ENCODE measurements around the gene HSPB1.

HSPB1 gene

GRCh38 chr7:76347710-76348109, 45.2 kb downstream of the HSPB1 start:
- Histone ChIP-seq H3K4me3 (ENCODE audit: low read depth, low read length) (no peak overlapping the region), H3K9me3 (ENCODE audit: control insufficient read depth, insufficient read depth, low read depth, low read length) (no peaks in the 10 kb centered on the region), H3K27ac (ENCODE audit: extremely low read depth, low read depth, low read length) (no peak overlapping the region), H3K4me1 (ENCODE audit: control insufficient read depth, insufficient read depth, low read length) (no peaks in the 10 kb centered on the region), H3K36me3 (ENCODE audit: control insufficient read depth in 2 of 2, insufficient read depth in 1 of 2, low read length in 2 of 2) (peaks cover 47 to 64% of the 10 kb centered on the region in 2 experiments)
- POLR2A ChIA-PET, result no interaction called here
- no peak for TF ChIP-seq ZNF76 (tag by site-specific recombination; IDR thresholded peaks at IDR 0.05; ENCODE audit: borderline replicate concordance, low read depth)
- TF ChIP-seq ZNF571 (tag by site-specific recombination; IDR thresholded peaks at IDR 0.05), result no peak
- TF ChIP-seq ZNF530 (tag by site-specific recombination; IDR thresholded peaks at IDR 0.05; ENCODE audit: low read depth), result no peak
- TF ChIP-seq ZBTB8A (tag by site-specific recombination; IDR thresholded peaks at IDR 0.05), result no peak
- TF ChIP-seq KLF10 (tag by site-specific recombination; IDR thresholded peaks at IDR 0.05), result no peak
- TF ChIP-seq WT1 (tag by site-specific recombination; IDR thresholded peaks at IDR 0.05), result no peak
- TF ChIP-seq YY2 (tag by site-specific recombination; IDR thresholded peaks at IDR 0.05), result no peak
- TF ChIP-seq SP2 (tag by site-specific recombination; IDR thresholded peaks at IDR 0.05), result no peak
- TF ChIP-seq, protein P1, sequence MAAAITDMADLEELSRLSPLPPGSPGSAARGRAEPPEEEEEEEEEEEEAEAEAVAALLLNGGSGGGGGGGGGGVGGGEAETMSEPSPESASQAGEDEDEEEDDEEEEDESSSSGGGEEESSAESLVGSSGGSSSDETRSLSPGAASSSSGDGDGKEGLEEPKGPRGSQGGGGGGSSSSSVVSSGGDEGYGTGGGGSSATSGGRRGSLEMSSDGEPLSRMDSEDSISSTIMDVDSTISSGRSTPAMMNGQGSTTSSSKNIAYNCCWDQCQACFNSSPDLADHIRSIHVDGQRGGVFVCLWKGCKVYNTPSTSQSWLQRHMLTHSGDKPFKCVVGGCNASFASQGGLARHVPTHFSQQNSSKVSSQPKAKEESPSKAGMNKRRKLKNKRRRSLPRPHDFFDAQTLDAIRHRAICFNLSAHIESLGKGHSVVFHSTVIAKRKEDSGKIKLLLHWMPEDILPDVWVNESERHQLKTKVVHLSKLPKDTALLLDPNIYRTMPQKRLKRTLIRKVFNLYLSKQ (tag by site-specific recombination; IDR thresholded peaks at IDR 0.05; ENCODE audit: borderline replicate concordance), result no peak
- TF ChIP-seq, protein P2, sequence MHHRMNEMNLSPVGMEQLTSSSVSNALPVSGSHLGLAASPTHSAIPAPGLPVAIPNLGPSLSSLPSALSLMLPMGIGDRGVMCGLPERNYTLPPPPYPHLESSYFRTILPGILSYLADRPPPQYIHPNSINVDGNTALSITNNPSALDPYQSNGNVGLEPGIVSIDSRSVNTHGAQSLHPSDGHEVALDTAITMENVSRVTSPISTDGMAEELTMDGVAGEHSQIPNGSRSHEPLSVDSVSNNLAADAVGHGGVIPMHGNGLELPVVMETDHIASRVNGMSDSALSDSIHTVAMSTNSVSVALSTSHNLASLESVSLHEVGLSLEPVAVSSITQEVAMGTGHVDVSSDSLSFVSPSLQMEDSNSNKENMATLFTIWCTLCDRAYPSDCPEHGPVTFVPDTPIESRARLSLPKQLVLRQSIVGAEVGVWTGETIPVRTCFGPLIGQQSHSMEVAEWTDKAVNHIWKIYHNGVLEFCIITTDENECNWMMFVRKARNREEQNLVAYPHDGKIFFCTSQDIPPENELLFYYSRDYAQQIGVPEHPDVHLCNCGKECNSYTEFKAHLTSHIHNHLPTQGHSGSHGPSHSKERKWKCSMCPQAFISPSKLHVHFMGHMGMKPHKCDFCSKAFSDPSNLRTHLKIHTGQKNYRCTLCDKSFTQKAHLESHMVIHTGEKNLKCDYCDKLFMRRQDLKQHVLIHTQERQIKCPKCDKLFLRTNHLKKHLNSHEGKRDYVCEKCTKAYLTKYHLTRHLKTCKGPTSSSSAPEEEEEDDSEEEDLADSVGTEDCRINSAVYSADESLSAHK (tag by site-specific recombination; IDR thresholded peaks at IDR 0.05), result no peak
- TF ChIP-seq ZNF274 (IDR thresholded peaks at IDR 0.05; ENCODE audit: low read length), result no peak
- TF ChIP-seq ZNF274 (tag by site-specific recombination; IDR thresholded peaks at IDR 0.05; ENCODE audit: borderline replicate concordance), result no peak
- no peak for TF ChIP-seq ZEB2 (tag by site-specific recombination; IDR thresholded peaks at IDR 0.05)
- no peak for TF ChIP-seq ZBTB48 (tag by site-specific recombination; IDR thresholded peaks at IDR 0.05)
- no peak for TF ChIP-seq RBAK (tag by site-specific recombination; IDR thresholded peaks at IDR 0.05)
- TF ChIP-seq ZNF112 (tag by site-specific recombination; IDR thresholded peaks at IDR 0.05), result no peak
- TF ChIP-seq ZNF132 (tag by site-specific recombination; IDR thresholded peaks at IDR 0.05; ENCODE audit: borderline replicate concordance), result no peak
- CTCF ChIA-PET, result interaction anchor here (0.6 to 1.6 kb wide), 3 partner anchors 9 to 23 kb away, joined by 3 to 5 read pairs (median 3); partner anchors contain the start of gene YWHAG

DNA sequence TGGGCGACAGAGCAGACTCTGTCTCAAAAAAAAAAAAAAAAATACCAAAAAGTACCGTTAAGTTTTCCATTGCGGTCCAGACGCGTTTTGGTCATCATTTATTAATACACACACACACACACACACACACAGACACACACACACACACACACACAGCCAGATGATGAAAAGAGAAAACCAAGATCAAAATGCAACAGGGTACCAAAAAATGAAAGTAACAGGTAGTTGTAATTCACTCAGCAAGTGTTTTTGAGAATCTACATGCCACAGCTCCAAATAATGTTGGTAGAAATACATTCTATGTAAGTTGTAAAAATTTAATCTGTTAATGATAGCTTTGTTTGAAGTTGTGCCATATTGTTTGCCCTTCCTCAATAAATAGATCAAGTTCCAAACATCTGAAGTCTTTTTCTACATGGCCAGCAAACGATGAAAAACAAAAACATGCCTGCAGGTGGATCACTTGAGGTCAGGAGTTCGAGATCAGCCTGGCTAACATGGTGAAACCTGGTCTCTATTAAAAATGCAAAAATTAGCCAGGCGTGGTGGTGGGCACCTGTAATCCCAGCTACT, 46.9 kb downstream of the HSPB1 start:
- peaks cover 41 to 49% of the 10 kb centered on the region in 2 experiments for H3K36me3 ChIP-seq (ENCODE audit: control insufficient read depth in 2 of 2, insufficient read depth in 1 of 2, low read length in 2 of 2)
- no peaks in the 10 kb centered on the region for H3K9me3 ChIP-seq (ENCODE audit: control insufficient read depth, insufficient read depth, low read depth, low read length)
- no peak overlapping the region for H3K27ac ChIP-seq (ENCODE audit: extremely low read depth, low read depth, low read length)
- no peaks in the 10 kb centered on the region for H3K4me1 ChIP-seq (ENCODE audit: control insufficient read depth, insufficient read depth, low read length)
- ChIA-PET CTCF (interaction anchor here (0.6 kb wide), 1 partner anchor 796 kb away, joined by 3 read pairs; no protein-coding TSS in a partner anchor), POLR2A (interaction anchor here (1.6 to 2.1 kb wide), 2 partner anchors 10 to 15 kb away, joined by 4 to 12 read pairs; partner anchors contain the start of gene YWHAG)
- TF ChIP-seq SCRT2 (tag by site-specific recombination; IDR thresholded peaks at IDR 0.05), result peak; percentile 90
- TF ChIP-seq SCRT1 (tag by site-specific recombination; IDR thresholded peaks at IDR 0.05; ENCODE audit: borderline replicate concordance), result peak; percentile 67
- no peak for TF ChIP-seq ZNF791 (tag by site-specific recombination; IDR thresholded peaks at IDR 0.05)
- H3K4me3 ChIP-seq (ENCODE audit: low read depth, low read length), result no peak overlapping the region
